GM10266 (cell line): ENCODE measurements around the gene CR1L.

Experiments used
- DNase-seq: peaks from one replicate; pipeline ENCODE4 v3.0.0; 2012; ENCODE audit errors: extremely low spot score
- CTCF ChIP-seq: IDR thresholded peaks from 2 replicates; pipeline ENCODE4 v1.5.1; 2012; ENCODE audit warnings: mild to moderate bottlenecking, low read depth; ENCODE audit not compliant: control insufficient read depth, insufficient read depth; ENCODE audit errors: missing control alignments

The CR1L gene

DNA sequence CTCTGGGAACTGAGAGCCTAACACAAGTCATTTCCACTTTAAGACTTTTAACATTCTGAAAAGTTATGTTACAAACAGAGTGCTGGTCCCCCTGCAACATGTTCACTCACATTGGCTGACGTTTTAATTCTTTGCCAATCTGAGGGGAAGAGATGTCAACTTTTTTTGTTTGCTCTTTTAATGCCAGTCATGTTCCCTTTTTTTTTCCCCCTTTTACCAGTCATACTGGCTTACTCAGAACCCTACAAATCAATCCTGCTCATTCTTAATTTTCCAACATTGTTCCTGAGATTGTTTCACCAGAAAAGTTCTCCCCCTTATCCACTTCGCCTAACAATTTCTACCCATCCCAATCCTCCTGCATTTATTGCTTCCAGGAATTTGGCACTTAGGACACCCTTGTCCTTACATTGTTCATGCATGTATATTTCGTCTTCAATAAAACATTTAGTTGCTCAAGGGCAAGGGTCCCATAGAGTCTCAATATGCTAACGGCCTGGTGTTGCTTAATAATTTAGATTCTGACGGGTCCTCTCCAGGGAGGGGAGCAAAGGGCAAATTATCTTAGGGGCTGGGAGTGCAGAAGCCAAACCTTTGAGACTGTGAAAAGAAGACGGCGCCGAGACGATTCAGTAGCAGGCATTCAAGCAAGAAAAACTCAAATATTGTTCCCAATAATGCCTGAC, 624 bp upstream of the CR1L start:
- no peak for TF ChIP-seq CTCF
- no peak for DNase-seq

- TF ChIP-seq CTCF: no peak
- no peak for DNase-seq
These were observed 725 bp downstream of the CR1L start for GRCh38 chr1:207645635-207646081.

- no peak for TF ChIP-seq CTCF
- no peak for DNase-seq
These were observed 1.2 kb downstream of the CR1L start for GRCh38 chr1:207646171-207646570.

- no peak for DNase-seq
- TF ChIP-seq CTCF: no peak
These were observed 2.1 kb downstream of the CR1L start for GRCh38 chr1:207646944-207647579.

DNA sequence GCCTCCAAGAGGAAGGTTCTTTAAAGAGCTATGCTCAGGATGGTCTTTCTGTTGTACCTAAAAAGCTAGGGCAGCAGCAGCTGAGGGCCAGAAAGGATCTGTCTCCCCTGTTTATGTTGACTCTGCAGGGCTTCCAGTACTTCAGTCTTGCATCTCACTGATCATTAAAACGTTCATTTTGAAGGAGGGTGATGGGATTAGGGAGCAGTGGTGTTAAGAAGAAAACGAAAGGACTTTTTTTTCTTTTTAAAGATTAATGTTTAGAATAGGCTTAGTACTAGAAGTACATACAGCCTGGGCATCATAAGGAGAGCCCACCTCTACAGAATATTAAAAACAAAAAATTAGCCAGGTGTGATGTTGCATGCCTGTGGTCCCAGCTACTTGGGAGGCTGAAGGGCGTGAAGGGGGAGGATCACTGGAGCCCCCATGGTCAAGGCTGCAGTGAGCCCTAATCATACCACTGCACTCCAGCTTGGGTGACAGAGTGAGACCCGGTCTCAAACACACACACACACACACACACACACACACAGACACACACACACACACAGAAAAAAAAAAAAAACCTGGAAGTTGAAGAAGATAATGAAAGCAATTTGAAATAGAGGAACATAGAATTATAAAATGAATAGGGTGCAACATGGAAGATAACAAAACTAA, 2.9 kb downstream of the CR1L start:
- no peak for DNase-seq
- TF ChIP-seq CTCF: no peak

DNA sequence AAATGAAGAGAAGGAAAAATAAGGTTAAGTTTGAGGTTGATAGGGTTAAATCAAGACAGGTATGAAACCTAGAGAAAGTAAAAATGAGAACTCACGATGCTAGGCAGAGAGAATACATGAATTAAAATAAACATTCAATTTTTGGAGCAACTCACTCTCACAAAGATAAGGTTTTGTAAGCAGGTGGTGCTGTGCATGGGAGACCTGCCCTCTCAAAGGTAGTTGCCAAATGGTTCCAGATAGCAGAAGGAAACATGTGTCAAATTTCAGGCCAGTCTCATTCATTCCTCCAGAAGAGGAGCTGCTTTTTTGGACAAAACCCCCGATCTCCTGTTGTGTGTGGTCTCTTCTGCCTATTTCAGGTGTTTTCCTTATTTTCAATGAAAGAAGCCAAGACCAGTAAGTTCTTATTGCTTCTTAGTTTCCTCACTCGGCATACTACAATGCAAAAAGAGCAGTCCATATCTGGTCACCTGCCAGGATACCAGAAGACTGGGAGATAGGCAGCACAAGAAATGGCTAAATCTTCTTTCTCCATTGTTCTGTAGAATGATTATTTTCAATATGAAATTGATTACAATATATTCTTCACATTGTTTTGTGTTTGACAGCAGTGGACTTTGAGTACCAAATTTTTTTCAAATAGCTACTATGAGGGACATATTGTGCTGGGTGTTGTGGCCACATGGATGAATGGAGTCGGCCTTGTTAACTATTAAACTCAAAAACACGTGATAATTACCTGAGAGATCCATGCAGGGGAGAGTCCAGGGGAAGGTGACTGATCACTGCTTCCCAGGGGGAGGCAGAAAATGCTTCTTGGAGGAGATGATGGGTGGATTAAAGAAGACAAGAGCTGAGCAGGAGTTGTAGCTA, 3.6 kb downstream of the CR1L start:
- no peak for TF ChIP-seq CTCF
- DNase-seq: no peak
